Testis (tissue), 3 donors: ENCODE data around the gene FOXC1. TPM values are rescaled to one million over a fixed set of nuclear protein-coding genes. Genes with fewer than 3 reads are reported as not detected.

ENCODE experiments used
- DNase-seq: peaks from one replicate; pipeline ENCODE4 v3.0.0-alpha.2; 2019
- H3K27ac ChIP-seq, 2 donors: fragments of 200-600 bp; sonication (generic); one replicate each; pipeline ENCODE4 v1.5.1; 2019
- H3K27me3 ChIP-seq: fragments of 200-600 bp; sonication (generic); one replicate; pipeline ENCODE4 v1.5.1; 2019
- H3K36me3 ChIP-seq: fragments of 200-600 bp; sonication (generic); one replicate; pipeline ENCODE4 v1.5.1; 2017; ENCODE audit warnings: low read depth; ENCODE audit errors: missing control alignments
- H3K4me1 ChIP-seq: fragments of 200-600 bp; sonication (generic); one replicate; pipeline ENCODE4 v1.5.1; 2019
- H3K4me3 ChIP-seq, 2 donors: fragments of 200-600 bp; sonication (generic); one replicate each; pipeline ENCODE4 v1.5.1; 2017 to 2019
- H3K9me3 ChIP-seq: fragments of 200-600 bp; sonication (generic); one replicate; pipeline ENCODE4 v1.5.1; 2017
- POLR2A ChIP-seq: fragments of 450-650 bp; IDR thresholded peaks from one replicate; pipeline ENCODE4 v1.6.1; 2017; ENCODE audit warnings: antibody characterized with exemption, mild to moderate bottlenecking, moderate library complexity
- WGBS, 2 donors: methylation state at CpG; one replicate each; pipeline ENCODE4 v1.1.5; 2018; 5-methylcytosine and 5-hydroxymethylcytosine counted together
- intact Hi-C: fragments of 100-400 bp; cut with DNase I; formaldehyde crosslinking; loops from one replicate; pipeline ENCODE4 v1.15.1; 2023; ENCODE audit warnings: low total_unique reads
- polyA plus RNA-seq: library from polyadenylated mRNA; stranded (reverse); fragments of 350-450 nt; fragmentation: Illumina TruSeq; extraction: RNeasy Lipid Tissue Mini Kit (QIAGEN cat#74804); gene quantifications from one replicate; pipeline ENCODE4 v1.2.3, GENCODE V29; 2014; ENCODE audit warnings: low read depth, low replicate concordance; ENCODE audit not compliant: insufficient read depth
- total RNA-seq, 2 donors: library from RNA; depleted of rRNA; stranded (reverse); fragments of >200 nt; gene quantifications; one replicate each; pipeline ENCODE4 v1.2.3, GENCODE V29; 2016
- TF ChIP-seq, protein P1 (sequence below), 3 experiments: fragments of 450-650 bp in 2 of 3; fragments of 200-600 bp in 1 of 3; sonication (generic) in 1 of 3; IDR thresholded peaks; one replicate each; pipeline ENCODE4 v1.5.1; 2016 to 2019; ENCODE audit warnings: antibody characterized with exemption in 3 of 3, mild to moderate bottlenecking in 2 of 3, moderate library complexity in 1 of 3

Gene FOXC1
- total and polyA plus RNA-seq, 3 donors from 2014 or later = 4.7 to 10.6 (median 9.4) TPM

DNA sequence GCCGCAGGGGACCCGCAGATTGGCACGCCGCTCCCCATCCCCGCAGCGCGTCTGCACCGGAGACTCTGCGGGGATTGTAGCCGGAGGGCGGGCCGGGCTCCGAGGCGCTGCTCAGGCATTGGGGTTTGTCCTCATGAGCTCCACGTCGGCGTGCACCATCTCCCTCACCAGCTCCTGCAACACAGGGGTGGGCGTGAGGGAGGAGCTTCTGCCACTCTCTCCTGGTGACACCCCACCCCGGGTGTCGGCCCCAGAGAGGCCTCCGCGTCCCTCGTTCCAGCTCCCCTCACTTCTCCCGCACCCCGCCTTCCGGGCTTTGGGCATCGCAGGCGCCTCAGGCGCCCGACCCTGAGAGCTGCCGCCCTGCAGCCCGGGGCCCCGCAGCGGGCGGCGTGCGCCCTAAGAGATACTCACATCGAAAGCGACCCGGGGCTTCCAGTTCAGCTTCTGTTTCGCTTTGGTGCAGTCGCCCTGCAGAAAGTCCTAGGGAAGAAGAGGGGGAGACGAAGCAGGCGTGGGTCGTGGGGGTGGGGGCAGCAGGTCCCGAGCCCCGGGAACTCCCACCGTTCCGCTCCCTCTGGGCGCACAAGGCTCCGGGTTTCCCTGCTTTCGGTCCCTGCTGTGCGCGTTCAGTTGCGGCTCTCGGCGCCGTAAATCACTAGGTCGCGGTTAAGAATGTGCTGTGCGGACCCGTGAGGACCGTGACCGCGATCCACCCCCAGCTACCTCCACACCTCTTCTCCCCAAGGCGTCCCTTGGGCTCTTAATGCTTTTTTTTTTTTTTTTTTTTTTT, 14.5 kb downstream of the FOXC1 start:
- no peak for DNase-seq
- Histone ChIP-seq H3K4me3 (peak overlapping the region; percentile 57 to 66), H3K9me3 (no peaks in the 10 kb centered on the region), H3K27me3 (no peaks in the 10 kb centered on the region), H3K36me3 (no peaks in the 10 kb centered on the region), H3K27ac (peak overlapping the region; percentile 70 to 84), H3K4me1 (peaks cover 3% of the 10 kb centered on the region)
- TF ChIP-seq, protein P1, sequence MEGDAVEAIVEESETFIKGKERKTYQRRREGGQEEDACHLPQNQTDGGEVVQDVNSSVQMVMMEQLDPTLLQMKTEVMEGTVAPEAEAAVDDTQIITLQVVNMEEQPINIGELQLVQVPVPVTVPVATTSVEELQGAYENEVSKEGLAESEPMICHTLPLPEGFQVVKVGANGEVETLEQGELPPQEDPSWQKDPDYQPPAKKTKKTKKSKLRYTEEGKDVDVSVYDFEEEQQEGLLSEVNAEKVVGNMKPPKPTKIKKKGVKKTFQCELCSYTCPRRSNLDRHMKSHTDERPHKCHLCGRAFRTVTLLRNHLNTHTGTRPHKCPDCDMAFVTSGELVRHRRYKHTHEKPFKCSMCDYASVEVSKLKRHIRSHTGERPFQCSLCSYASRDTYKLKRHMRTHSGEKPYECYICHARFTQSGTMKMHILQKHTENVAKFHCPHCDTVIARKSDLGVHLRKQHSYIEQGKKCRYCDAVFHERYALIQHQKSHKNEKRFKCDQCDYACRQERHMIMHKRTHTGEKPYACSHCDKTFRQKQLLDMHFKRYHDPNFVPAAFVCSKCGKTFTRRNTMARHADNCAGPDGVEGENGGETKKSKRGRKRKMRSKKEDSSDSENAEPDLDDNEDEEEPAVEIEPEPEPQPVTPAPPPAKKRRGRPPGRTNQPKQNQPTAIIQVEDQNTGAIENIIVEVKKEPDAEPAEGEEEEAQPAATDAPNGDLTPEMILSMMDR (IDR thresholded peaks at IDR 0.05) = no peak
- intact Hi-C loops = no loop called here
- 1 to 13% methylated on average over 24 to 65 of the region's 66 CpGs for WGBS, 2 donors

DNA sequence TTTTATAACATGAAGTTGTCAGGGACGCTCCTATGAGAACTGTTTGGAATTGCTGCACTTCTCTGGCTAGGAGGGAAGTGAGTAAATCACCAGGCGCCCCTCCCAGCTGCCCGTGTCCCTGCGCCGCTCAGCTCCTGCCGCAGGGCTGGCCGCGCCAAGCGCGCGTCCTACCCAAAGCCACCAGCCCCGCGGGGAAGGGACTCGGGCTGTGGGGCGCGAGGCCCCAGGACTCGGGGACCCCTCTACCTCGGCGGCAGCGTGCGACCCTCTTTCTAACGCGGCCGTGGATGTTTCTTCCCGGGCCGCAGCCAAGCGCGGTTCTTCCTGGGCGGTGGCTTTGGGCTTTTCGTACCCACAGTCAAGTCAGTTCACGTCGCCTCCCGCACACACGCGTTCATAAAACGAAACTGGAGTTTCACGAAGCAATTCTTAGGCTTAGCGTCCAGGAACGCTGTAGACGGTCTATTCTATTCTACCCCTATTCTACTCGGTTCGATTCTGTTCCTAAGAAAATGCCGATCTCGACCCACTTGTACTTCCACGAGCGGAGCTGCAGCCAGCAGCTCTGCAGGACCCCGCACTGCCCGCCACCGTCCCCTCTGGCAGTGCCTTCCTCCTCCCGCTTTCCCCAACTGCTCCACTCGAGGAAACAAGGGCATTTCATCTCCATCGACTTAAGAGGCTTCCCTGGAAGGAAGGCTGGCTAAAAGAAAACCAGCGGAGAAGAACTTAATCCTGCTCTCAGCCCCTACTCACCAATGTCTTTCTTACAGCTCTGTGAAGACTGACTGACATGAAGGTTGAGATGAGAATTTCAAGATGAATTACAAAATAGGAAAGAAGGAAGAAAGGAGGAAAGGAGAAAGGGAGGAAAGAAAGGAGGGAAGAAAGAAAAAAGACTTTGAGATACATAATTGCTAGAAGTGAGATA, 15.4 kb downstream of the FOXC1 start:
- Histone ChIP-seq H3K4me3 (peak overlapping the region; percentile 57 to 66), H3K4me1 (peaks cover 3% of the 10 kb centered on the region), H3K27me3 (no peaks in the 10 kb centered on the region), H3K36me3 (no peaks in the 10 kb centered on the region), H3K9me3 (no peaks in the 10 kb centered on the region), H3K27ac (peak overlapping the region; percentile 70 to 84)
- whole genome bisulfite sequencing, 2 donors = 1% methylated on average over 39 to 53 of the region's 53 CpGs
- DNase-seq = no peak
- no peak for TF ChIP-seq POLR2A
- TF ChIP-seq, protein P1 (IDR thresholded peaks at IDR 0.05) = no peak
- intact Hi-C loops = no loop called here

DNA sequence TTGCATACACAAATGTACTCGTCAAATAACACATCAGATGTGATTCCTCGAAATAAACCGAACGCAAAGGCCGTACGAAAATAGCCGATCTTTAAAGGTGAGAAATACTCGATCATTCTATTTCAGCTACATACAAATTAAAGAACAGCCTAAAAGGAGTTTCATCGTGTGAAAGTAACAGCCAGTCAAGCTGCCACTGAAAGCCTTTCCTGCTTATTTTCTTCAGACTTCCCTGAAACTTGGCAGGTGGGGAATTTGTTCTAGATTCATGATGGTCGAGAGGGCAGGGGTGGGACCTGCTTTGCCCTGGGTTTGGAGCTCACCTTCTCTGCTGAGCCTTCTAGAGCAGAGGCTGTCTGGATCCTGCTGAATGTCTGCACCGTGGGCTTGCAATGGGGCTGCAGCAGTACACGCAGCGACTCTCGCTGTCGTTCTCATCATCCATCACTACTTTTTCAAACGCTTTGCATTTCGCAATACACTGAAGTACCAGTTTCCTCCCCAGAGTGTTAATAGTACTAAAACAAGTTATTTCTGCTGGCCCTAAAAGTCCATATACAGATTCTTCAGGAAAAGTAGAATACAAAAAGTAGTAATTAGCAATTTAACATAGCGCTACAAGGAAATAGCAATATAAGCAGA, 16.2 kb downstream of the FOXC1 start:
- H3K36me3 ChIP-seq = no peaks in the 10 kb centered on the region
- H3K4me1 ChIP-seq = peaks cover 3% of the 10 kb centered on the region
- no peaks in the 10 kb centered on the region for H3K9me3 ChIP-seq
- intact Hi-C loops = no loop called here
- H3K27me3 ChIP-seq = no peaks in the 10 kb centered on the region
- no peak overlapping the region for H3K4me3 ChIP-seq
- H3K27ac ChIP-seq = no peak overlapping the region
- TF ChIP-seq POLR2A = no peak
- TF ChIP-seq, protein P1 (IDR thresholded peaks at IDR 0.05) = no peak
- 63 to 66% methylated on average over 18 of the region's 18 CpGs for WGBS, 2 donors
- no peak for DNase-seq

DNA sequence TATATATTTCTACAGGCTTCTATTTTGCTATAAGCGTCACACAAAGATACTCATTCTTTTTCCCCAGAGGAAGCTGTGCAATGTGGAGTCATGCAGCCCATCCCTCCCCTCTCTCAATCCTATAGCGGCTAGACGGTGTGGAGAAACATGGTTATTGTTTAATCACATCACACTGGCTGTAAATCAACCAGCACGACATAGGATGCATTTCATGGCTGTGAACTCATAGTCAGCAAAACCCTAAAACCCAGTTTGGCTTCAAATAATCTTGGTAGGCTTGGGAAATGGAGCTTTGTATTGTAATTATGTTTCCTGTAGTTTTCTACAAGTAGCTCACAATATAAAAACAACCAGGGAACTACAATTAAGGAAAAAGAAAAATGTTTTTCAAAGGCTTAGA, 16.8 kb downstream of the FOXC1 start:
- Histone ChIP-seq H3K4me1 (peaks cover 3% of the 10 kb centered on the region), H3K27me3 (no peaks in the 10 kb centered on the region), H3K36me3 (no peaks in the 10 kb centered on the region), H3K4me3 (no peak overlapping the region), H3K27ac (no peak overlapping the region), H3K9me3 (no peaks in the 10 kb centered on the region)
- TF ChIP-seq, protein P1 (IDR thresholded peaks at IDR 0.05) = no peak
- no peak for TF ChIP-seq POLR2A
- intact Hi-C loops = no loop called here
- 76 to 78% methylated on average over 4 of the region's 4 CpGs for WGBS, 2 donors
- DNase-seq = no peak
